ENCODE data around the gene TXNRD2. TPM values are rescaled to one million over a fixed set of nuclear protein-coding genes. Genes with fewer than 3 reads are reported as not detected.

The TXNRD2 gene
- total RNA-seq, 1 experiment from 2014 or later = 38.2 TPM

GRCh38 chr22:19879992-19880785, 61.4 kb downstream of the TXNRD2 start:
- no peak for DNase-seq (ENCODE audit: extremely low read depth, low read depth)

- no peak for DNase-seq (ENCODE audit: extremely low read depth, low read depth)
Observed at GRCh38 chr22:19879643-19879991, 62.0 kb downstream of the TXNRD2 start.

GRCh38 chr22:19879246-19879570, 62.4 kb downstream of the TXNRD2 start:
- no peak for DNase-seq (ENCODE audit: extremely low read depth, low read depth)

- DNase-seq (ENCODE audit: extremely low read depth, low read depth) = no peak
Observed at GRCh38 chr22:19878461-19879245, 63.0 kb downstream of the TXNRD2 start.

- no peak for DNase-seq (ENCODE audit: extremely low read depth, low read depth)
Observed at GRCh38 chr22:19877626-19878339, 63.8 kb downstream of the TXNRD2 start.

GRCh38 chr22:19876941-19877625, 64.5 kb downstream of the TXNRD2 start:
- DNase-seq (ENCODE audit: extremely low read depth, low read depth) = no peak

GRCh38 chr22:19876314-19876940, 65.2 kb downstream of the TXNRD2 start:
- peak; percentile 56 for DNase-seq (ENCODE audit: extremely low read depth, low read depth)

GRCh38 chr22:19875531-19876313, 65.9 kb downstream of the TXNRD2 start:
- DNase-seq (ENCODE audit: extremely low read depth, low read depth) = peak; percentile 47

- DNase-seq (ENCODE audit: extremely low read depth, low read depth) = no peak
Observed at GRCh38 chr22:19875061-19875530, 66.5 kb downstream of the TXNRD2 start.

GRCh38 chr22:19874307-19875060, 67.1 kb downstream of the TXNRD2 start:
- no peak for DNase-seq (ENCODE audit: extremely low read depth, low read depth)

GRCh38 chr22:19873960-19874306, 67.7 kb downstream of the TXNRD2 start:
- DNase-seq (ENCODE audit: extremely low read depth, low read depth) = no peak

GRCh38 chr22:19873138-19873959, 68.3 kb downstream of the TXNRD2 start:
- no peak for DNase-seq (ENCODE audit: extremely low read depth, low read depth)

- DNase-seq (ENCODE audit: extremely low read depth, low read depth) = no peak
Observed at GRCh38 chr22:19872779-19873137, 68.9 kb downstream of the TXNRD2 start.

GRCh38 chr22:19871845-19872778, 69.5 kb downstream of the TXNRD2 start:
- no peak for DNase-seq (ENCODE audit: extremely low read depth, low read depth)

GRCh38 chr22:19871023-19871844, 70.4 kb downstream of the TXNRD2 start:
- DNase-seq (ENCODE audit: extremely low read depth, low read depth) = no peak

Data from NCI-H460 (cell line).